Measurements from ENCODE around the gene SMAD3. TPM values are rescaled to one million over a fixed set of nuclear protein-coding genes. Genes with fewer than 3 reads are reported as not detected.

SMAD3 gene
- total and polyA plus RNA-seq, 10 of the 15 experiments (the other 5 are each of a cell fraction or from before 2014, with no cell fraction given), result 5.6 to 43.2 (median 16.0) TPM

DNA sequence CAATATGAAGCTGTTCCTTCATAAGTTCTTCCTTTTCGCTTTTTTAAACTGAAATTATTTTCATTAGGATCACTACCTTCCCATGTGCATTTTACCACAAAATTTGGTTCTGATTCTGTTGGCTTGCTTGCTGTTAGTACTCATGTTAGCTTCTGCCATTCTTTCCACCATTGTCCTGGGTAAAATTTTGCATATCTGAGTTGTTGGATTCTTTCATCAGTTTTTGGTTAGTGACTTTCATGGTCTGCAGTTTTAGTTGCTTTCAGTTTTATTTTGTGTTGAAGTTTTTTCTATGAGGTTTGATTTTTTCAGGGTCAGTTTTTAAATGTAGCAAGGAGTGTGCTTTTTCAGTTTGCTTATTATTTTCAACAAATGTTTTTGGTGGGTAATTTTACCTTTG lies 71.9 kb downstream of the SMAD3 start (continued):
- TF ChIP-seq ZSCAN29 (IDR thresholded peaks at IDR 0.05), result no peak
- TF ChIP-seq NFYA (IDR thresholded peaks at IDR 0.05; ENCODE audit: borderline replicate concordance, low read depth, low read length), result no peak
- TF ChIP-seq RAD21 (IDR thresholded peaks at IDR 0.05; ENCODE audit: insufficient read depth, low read depth, low read length), result no peak
- no peak for TF ChIP-seq MTA3 (IDR thresholded peaks at IDR 0.05; ENCODE audit: borderline replicate concordance, low read length)
- TF ChIP-seq NFIC (IDR thresholded peaks at IDR 0.05; ENCODE audit: low read depth, low read length), result 0 out of 2 replicates have a peak, but pooled peaks have one; percentile 47

- ATAC-seq, result no peak
- H3K9ac ChIP-seq (ENCODE audit: control insufficient read depth, insufficient read depth, low read length), result peak overlapping the region; percentile 25
- ChIA-PET CTCF (interaction anchor here (1.0 to 1.6 kb wide), 3 partner anchors 10 to 16 kb away, joined by 3 to 6 read pairs (median 3); no protein-coding TSS in a partner anchor), RAD21 (ENCODE audit: unreplicated experiment) (interaction anchor here (1.1 to 2.3 kb wide), 4 partner anchors 18 to 56 kb away, joined by 3 to 7 read pairs (median 4); no protein-coding TSS in a partner anchor), POLR2A (interaction anchor here (1.3 to 1.7 kb wide), 2 partner anchors 17 to 45 kb away, joined by 3 to 9 read pairs; no protein-coding TSS in a partner anchor), SMC1A (ENCODE audit: uncharacterized antibody, unreplicated experiment) (interaction anchor here (0.8 to 14.8 kb wide), 9 partner anchors 10 to 102 kb away, joined by 3 to 179 read pairs (median 4); no protein-coding TSS in a partner anchor)
- DNase-seq (ENCODE audit: low read depth, low spot score), result no peak
- no peak for TF ChIP-seq RBBP5 (conservative IDR thresholded peaks at IDR 0.05)
- TF ChIP-seq ZBTB33 (IDR thresholded peaks at IDR 0.05), result no peak
- no peak for TF ChIP-seq RAD21 (IDR thresholded peaks at IDR 0.05; ENCODE audit: insufficient read depth, low read depth, low read length)
- TF ChIP-seq TCF12 (IDR thresholded peaks at IDR 0.05; ENCODE audit: low read depth, low read length), result no peak
- H3K4me1 ChIP-seq (ENCODE audit: control insufficient read depth, insufficient read depth, low read length), result peaks cover 59% of the 10 kb centered on the region
- no peaks in the 10 kb centered on the region for H3K27me3 ChIP-seq (replicated peaks in 1 of 2; ENCODE audit: control insufficient read depth in 2 of 2, insufficient read depth in 2 of 2, low read length in 1 of 2)
- WGBS (ENCODE audit: insufficient coverage, insufficient replicate concordance, low lambda C conversion rate, missing lambda C conversion rate), result 95% methylated on average over 15 of the region's 17 CpGs
- no TSS peak for BruUV-seq (replicated peaks)
- no peak for FAIRE-seq
- H3K4me3 ChIP-seq, result no peak overlapping the region; the same call in 1 of the 2 replicates
- H3K9me3 ChIP-seq (replicated peaks; ENCODE audit: control insufficient read depth, insufficient read depth, low read length), result no peaks in the 10 kb centered on the region
- intact Hi-C loops (cut with micrococcal nuclease; ENCODE audit: unreplicated experiment), result no loop called here
- in situ Hi-C loops (cut with MboI), result no loop called here
- H3K79me2 ChIP-seq (ENCODE audit: control insufficient read depth, insufficient read depth, low read length), result peaks cover 71% of the 10 kb centered on the region
- H4K20me1 ChIP-seq (ENCODE audit: control insufficient read depth, insufficient read depth), result peaks cover 6% of the 10 kb centered on the region; the same call in 1 of the 2 replicates
- no peak overlapping the region for H2AFZ ChIP-seq (ENCODE audit: control insufficient read depth, low read depth, low read length)
- H3K4me2 ChIP-seq (ENCODE audit: control insufficient read depth, insufficient read depth), result peak overlapping the region; percentile 36
- no peaks in the 10 kb centered on the region; a peak in 1 of 4 replicates for H3K36me3 ChIP-seq (ENCODE audit: control insufficient read depth in 2 of 2, insufficient read depth in 2 of 2, low read length in 1 of 2)
- H3K27ac ChIP-seq (ENCODE audit: control insufficient read depth, insufficient read depth), result peak overlapping the region; percentile 46
Measured at GRCh38 chr15:67137951-67138848, 72.8 kb downstream of the SMAD3 start.
